HL-60 (cell line): ENCODE data around the gene ABLIM1.

Source experiments
- POLR2AphosphoS5 ChIP-seq: IDR thresholded peaks from 2 replicates; pipeline ENCODE4 v1.6.1; 2012; ENCODE audit warnings: low read depth
- REST ChIP-seq: IDR thresholded peaks from 2 replicates; pipeline ENCODE4 v1.6.1; 2012; ENCODE audit warnings: low read depth; ENCODE audit not compliant: insufficient replicate concordance
- TF ChIP-seq, protein P1 (sequence below): IDR thresholded peaks from one replicate; pipeline ENCODE4 v1.5.1; 2011; ENCODE audit warnings: low read length, control low read depth, inconsistent platforms; ENCODE audit not compliant: insufficient read depth

- TF ChIP-seq, protein P1, sequence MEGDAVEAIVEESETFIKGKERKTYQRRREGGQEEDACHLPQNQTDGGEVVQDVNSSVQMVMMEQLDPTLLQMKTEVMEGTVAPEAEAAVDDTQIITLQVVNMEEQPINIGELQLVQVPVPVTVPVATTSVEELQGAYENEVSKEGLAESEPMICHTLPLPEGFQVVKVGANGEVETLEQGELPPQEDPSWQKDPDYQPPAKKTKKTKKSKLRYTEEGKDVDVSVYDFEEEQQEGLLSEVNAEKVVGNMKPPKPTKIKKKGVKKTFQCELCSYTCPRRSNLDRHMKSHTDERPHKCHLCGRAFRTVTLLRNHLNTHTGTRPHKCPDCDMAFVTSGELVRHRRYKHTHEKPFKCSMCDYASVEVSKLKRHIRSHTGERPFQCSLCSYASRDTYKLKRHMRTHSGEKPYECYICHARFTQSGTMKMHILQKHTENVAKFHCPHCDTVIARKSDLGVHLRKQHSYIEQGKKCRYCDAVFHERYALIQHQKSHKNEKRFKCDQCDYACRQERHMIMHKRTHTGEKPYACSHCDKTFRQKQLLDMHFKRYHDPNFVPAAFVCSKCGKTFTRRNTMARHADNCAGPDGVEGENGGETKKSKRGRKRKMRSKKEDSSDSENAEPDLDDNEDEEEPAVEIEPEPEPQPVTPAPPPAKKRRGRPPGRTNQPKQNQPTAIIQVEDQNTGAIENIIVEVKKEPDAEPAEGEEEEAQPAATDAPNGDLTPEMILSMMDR: no peak
- TF ChIP-seq POLR2AphosphoS5 (no peak), REST (no peak)
Observed at GRCh38 chr10:114548662-114549061, 109.4 kb downstream of the ABLIM1 start.
